ENCODE results near the gene SIGLEC11.

The SIGLEC11 gene

GRCh38 chr19:49999371-50000010 lies 38.5 kb upstream of the SIGLEC11 start:
- CTCF ChIA-PET: interaction anchor here (1.4 to 2.0 kb wide), 2 partner anchors 15 to 60 kb away, joined by 3 to 8 read pairs; no protein-coding TSS in a partner anchor
- TF ChIP-seq CTCF (IDR thresholded peaks at IDR 0.05; ENCODE audit: insufficient read depth, low read length, missing control alignments): no peak
- no peak overlapping the region for H3K4me3 ChIP-seq (ENCODE audit: low read depth, low read length)
- no peak for DNase-seq (ENCODE audit: low read depth, low spot score)
- POLR2A ChIA-PET: no interaction called here

- no peak overlapping the region for H3K4me3 ChIP-seq (ENCODE audit: low read depth, low read length)
- CTCF ChIA-PET: interaction anchor here (1.4 to 2.0 kb wide), 2 partner anchors 12 to 13 kb away, joined by 3 to 8 read pairs; no protein-coding TSS in a partner anchor
- no peak for TF ChIP-seq CTCF (IDR thresholded peaks at IDR 0.05; ENCODE audit: insufficient read depth, low read length, missing control alignments)
- POLR2A ChIA-PET: no interaction called here
- DNase-seq (ENCODE audit: low read depth, low spot score): no peak
Measured at GRCh38 chr19:49997709-49998108, 36.7 kb upstream of the SIGLEC11 start.

- no peak overlapping the region for H3K4me3 ChIP-seq (ENCODE audit: low read depth, low read length)
- ChIA-PET POLR2A (interaction anchor here (0.6 kb wide), 1 partner anchor 138 kb away, joined by 3 read pairs; no protein-coding TSS in a partner anchor), CTCF (interaction anchor here (0.7 to 7.8 kb wide), 2 partner anchors 34 to 52 kb away, joined by 3 to 72 read pairs; no protein-coding TSS in a partner anchor)
- no peak for TF ChIP-seq CTCF (IDR thresholded peaks at IDR 0.05; ENCODE audit: insufficient read depth, low read length, missing control alignments)
- DNase-seq (ENCODE audit: low read depth, low spot score): no peak
Measured at GRCh38 chr19:49988433-49988832, 27.5 kb upstream of the SIGLEC11 start.

- no peak for DNase-seq (ENCODE audit: low read depth, low spot score)
- ChIA-PET POLR2A (interaction anchor here (0.6 kb wide), 1 partner anchor 137 kb away, joined by 3 read pairs; no protein-coding TSS in a partner anchor), CTCF (interaction anchor here (7.8 kb wide), 1 partner anchor 51 kb away, joined by 72 read pairs; no protein-coding TSS in a partner anchor)
- TF ChIP-seq CTCF (IDR thresholded peaks at IDR 0.05; ENCODE audit: insufficient read depth, low read length, missing control alignments): no peak
- no peak overlapping the region for H3K4me3 ChIP-seq (ENCODE audit: low read depth, low read length)
Measured at GRCh38 chr19:49988007-49988406, 27.0 kb upstream of the SIGLEC11 start.

GRCh38 chr19:49987159-49987698 lies 26.3 kb upstream of the SIGLEC11 start:
- H3K4me3 ChIP-seq (ENCODE audit: low read depth, low read length): no peak overlapping the region
- DNase-seq (ENCODE audit: low read depth, low spot score): peak; percentile 56
- ChIA-PET CTCF (interaction anchor here (0.9 to 7.8 kb wide), 2 partner anchors 50 to 149 kb away, joined by 3 to 72 read pairs; no protein-coding TSS in a partner anchor), POLR2A (no interaction called here)
- TF ChIP-seq CTCF (IDR thresholded peaks at IDR 0.05; ENCODE audit: insufficient read depth, low read length, missing control alignments): peak; percentile 20

GRCh38 chr19:49986354-49986753 lies 25.4 kb upstream of the SIGLEC11 start:
- ChIA-PET CTCF (interaction anchor here (0.9 to 7.8 kb wide), 5 partner anchors 16 to 150 kb away, joined by 3 to 72 read pairs (median 3); no protein-coding TSS in a partner anchor), POLR2A (no interaction called here)
- TF ChIP-seq CTCF (IDR thresholded peaks at IDR 0.05; ENCODE audit: insufficient read depth, low read length, missing control alignments): no peak
- no peak overlapping the region for H3K4me3 ChIP-seq (ENCODE audit: low read depth, low read length)
- DNase-seq (ENCODE audit: low read depth, low spot score): no peak
